HG03469 (cell line): ENCODE data around the gene FAM20A.

ENCODE experiments used
- ATAC-seq: cut with Tn5 transposase; IDR thresholded peaks from one replicate; pipeline ENCODE4 v1.9.1; 2021; ENCODE audit warnings: mild to moderate bottlenecking, moderate library complexity, moderate number of reproducible peaks; ENCODE audit not compliant: unreplicated experiment

Gene FAM20A

GRCh38 chr17:68600931-68601564 lies at the start of gene FAM20A:
FAM20A (minus strand) TSS chr17:68601367; CDS start chr17:68600666, 701 bp downstream.
- ATAC-seq, result no peak

GRCh38 chr17:68649324-68649723 lies 48.2 kb upstream of the FAM20A start:
- ATAC-seq, result no peak

GRCh38 chr17:68646626-68647526 lies 45.7 kb upstream of the FAM20A start:
- no peak for ATAC-seq

- ATAC-seq, result no peak
These were observed 40.9 kb upstream of the FAM20A start for GRCh38 chr17:68642118-68642412.

- no peak for ATAC-seq
These were observed 40.3 kb upstream of the FAM20A start for GRCh38 chr17:68641276-68642117.

GRCh38 chr17:68640242-68640989 lies 39.2 kb upstream of the FAM20A start:
- ATAC-seq, result no peak

- ATAC-seq, result no peak
These were observed 33.2 kb upstream of the FAM20A start for GRCh38 chr17:68634345-68634876.

- no peak for ATAC-seq
These were observed 27.4 kb upstream of the FAM20A start for GRCh38 chr17:68628576-68628957.

GRCh38 chr17:68627956-68628575 lies 26.9 kb upstream of the FAM20A start:
- no peak for ATAC-seq

GRCh38 chr17:68624381-68624780 lies 23.2 kb upstream of the FAM20A start:
- ATAC-seq, result no peak

- no peak for ATAC-seq
These were observed 22.6 kb upstream of the FAM20A start for GRCh38 chr17:68623811-68624210.

- ATAC-seq, result no peak
These were observed 21.3 kb upstream of the FAM20A start for GRCh38 chr17:68622423-68622822.

- no peak for ATAC-seq
These were observed 19.9 kb upstream of the FAM20A start for GRCh38 chr17:68621065-68621464.

- ATAC-seq, result no peak
These were observed 15.2 kb upstream of the FAM20A start for GRCh38 chr17:68616334-68616733.

GRCh38 chr17:68614718-68615117 lies 13.6 kb upstream of the FAM20A start:
- no peak for ATAC-seq

- ATAC-seq, result no peak
These were observed 12.7 kb upstream of the FAM20A start for GRCh38 chr17:68613739-68614298.

- ATAC-seq, result no peak
These were observed 11.7 kb upstream of the FAM20A start for GRCh38 chr17:68612923-68613292.

- no peak for ATAC-seq
These were observed 11.2 kb upstream of the FAM20A start for GRCh38 chr17:68612209-68612922.
